Astrocyte of the cerebellum (primary cell): Measurements from ENCODE around the gene ARV1.

Experiments used
- DNase-seq: peaks from one replicate; pipeline ENCODE4 v3.0.0-alpha.2; 2011; ENCODE audit warnings: low read depth
- H3K4me3 ChIP-seq: 2 replicates; pipeline ENCODE4 v1.5.1; 2011; ENCODE audit warnings: mild to moderate bottlenecking, low read depth, low read length, moderate library complexity
- in situ Hi-C: cut with HindIII; loops from 2 replicates; pipeline ENCODE4 v1.10.0; 2017; ENCODE audit warnings: low sequenced_read_pairs
- TF ChIP-seq, protein P1 (sequence below): IDR thresholded peaks from 2 replicates; pipeline ENCODE4 v1.5.1; 2012; ENCODE audit warnings: low read length, low read depth, moderate library complexity, mild to moderate bottlenecking; ENCODE audit errors: missing control alignments

ARV1 gene

DNA sequence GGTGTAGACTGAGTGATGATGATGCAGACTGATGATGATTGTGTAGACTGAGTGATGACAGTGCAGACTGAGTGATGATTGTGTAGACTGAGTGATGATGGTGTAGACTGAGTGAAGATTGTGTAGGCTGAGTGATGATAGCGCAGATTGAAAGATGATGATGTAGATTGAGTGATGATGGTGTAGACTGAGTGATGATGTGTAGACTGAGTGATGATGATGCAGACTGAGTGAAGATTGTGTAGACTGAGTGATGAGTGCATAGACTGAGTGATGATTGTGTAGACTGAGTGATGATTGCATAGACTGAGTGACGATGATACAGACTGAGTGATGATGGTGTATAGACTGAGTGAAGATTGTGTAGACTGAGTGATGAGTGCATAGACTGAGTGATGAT, 32.5 kb downstream of the ARV1 start:
- TF ChIP-seq, protein P1, sequence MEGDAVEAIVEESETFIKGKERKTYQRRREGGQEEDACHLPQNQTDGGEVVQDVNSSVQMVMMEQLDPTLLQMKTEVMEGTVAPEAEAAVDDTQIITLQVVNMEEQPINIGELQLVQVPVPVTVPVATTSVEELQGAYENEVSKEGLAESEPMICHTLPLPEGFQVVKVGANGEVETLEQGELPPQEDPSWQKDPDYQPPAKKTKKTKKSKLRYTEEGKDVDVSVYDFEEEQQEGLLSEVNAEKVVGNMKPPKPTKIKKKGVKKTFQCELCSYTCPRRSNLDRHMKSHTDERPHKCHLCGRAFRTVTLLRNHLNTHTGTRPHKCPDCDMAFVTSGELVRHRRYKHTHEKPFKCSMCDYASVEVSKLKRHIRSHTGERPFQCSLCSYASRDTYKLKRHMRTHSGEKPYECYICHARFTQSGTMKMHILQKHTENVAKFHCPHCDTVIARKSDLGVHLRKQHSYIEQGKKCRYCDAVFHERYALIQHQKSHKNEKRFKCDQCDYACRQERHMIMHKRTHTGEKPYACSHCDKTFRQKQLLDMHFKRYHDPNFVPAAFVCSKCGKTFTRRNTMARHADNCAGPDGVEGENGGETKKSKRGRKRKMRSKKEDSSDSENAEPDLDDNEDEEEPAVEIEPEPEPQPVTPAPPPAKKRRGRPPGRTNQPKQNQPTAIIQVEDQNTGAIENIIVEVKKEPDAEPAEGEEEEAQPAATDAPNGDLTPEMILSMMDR = no peak
- no peak overlapping the region for H3K4me3 ChIP-seq
- no peak for DNase-seq
- in situ Hi-C loops = no loop called here

DNA sequence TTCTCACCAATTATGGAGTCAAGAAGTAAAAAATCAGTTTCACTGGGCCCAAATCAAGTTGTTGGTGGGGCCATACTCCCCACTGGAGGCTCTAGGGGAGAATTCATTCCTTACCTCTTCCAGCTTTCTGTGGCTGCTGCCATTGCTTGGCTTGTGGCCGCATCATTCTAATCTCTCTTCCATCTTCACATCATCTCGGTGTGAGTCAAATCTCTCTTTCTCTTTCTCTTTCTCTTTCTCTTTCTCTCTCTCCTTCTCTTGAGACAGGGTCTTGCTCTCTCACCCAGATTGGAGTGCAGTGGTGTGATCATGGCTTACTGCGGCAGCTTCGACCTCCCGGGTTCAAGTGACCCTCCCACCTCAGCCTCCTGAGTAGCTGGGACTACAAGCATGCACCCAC, 33.1 kb downstream of the ARV1 start:
- TF ChIP-seq, protein P1 = no peak
- in situ Hi-C loops = no loop called here
- no peak for DNase-seq
- no peak overlapping the region for H3K4me3 ChIP-seq

DNA sequence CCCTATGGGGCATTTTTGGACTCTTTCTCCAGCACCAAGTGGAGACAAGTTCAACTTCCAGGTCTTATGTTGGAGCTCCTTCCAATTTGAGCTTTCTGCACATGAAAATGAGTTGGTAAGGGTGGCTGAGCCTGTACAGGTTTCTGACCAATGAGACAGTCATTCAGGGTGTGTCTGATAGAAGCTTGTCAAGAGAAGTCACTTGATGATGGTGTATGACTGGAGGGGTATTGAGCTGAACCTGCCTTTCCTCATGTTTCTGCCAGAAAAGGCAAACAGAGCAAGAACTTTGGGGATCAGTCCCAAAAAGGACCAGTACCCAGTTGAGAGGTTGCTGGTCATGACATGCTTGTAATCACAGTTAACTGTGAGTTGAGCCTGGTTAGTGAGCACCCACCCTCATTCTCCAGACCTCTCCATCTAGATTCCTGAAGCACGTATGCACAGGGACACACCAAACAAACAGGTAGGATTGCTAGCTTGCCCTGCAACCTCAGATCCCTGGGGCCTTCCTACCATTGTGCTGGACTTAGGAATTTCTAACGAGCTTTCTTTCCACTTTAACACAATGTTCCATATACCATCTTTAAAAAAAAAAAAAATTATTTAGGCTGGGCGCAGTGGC, 34.6 kb downstream of the ARV1 start:
- TF ChIP-seq, protein P1 = no peak
- in situ Hi-C loops = no loop called here

DNA sequence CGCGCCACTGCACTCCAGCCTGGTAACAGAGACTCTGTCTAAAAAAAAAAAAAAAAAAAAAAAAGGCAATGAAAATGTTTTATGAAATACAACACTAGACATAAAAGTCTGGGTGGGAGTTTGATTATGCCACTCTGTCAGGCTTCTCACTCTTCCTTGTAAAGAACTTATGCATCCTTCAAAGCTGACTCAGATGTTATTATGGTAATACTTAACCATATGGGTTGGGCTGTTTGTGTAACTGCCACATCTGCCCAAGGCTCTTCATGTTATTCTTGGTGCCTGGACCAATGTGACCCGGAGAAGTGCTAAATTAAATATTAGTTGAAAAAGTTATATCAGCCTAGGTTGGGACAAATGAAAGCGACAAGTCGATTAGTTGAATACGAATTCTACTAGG, 37.3 kb downstream of the ARV1 start:
- TF ChIP-seq, protein P1 = no peak
- H3K4me3 ChIP-seq = no peak overlapping the region
- in situ Hi-C loops = no loop called here
- DNase-seq = no peak

More for the DNA sequence above, 34.6 kb downstream of the ARV1 start:
- no peak for DNase-seq
- no peak overlapping the region for H3K4me3 ChIP-seq

DNA sequence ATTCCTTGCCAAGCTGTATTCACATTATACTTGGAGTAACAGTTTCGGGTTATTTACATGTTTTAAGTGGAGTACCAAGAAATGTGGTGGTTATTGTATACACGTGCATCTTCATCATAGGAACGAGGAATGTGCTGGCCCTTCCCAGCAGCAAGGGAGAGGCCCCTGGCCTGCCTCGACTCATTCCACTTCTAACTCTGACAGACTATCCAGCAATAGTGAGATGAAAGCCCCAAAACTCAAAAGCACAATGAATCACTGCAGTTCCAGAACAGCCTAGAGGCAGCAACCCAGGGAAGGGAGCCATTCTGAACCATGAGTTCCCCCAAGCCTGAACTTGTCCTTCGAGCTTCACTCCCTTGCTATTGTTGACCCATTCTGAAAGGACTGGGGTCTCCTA, 38.1 kb downstream of the ARV1 start:
- no peak for DNase-seq
- H3K4me3 ChIP-seq = no peak overlapping the region
- TF ChIP-seq, protein P1 = no peak
- in situ Hi-C loops = no loop called here

DNA sequence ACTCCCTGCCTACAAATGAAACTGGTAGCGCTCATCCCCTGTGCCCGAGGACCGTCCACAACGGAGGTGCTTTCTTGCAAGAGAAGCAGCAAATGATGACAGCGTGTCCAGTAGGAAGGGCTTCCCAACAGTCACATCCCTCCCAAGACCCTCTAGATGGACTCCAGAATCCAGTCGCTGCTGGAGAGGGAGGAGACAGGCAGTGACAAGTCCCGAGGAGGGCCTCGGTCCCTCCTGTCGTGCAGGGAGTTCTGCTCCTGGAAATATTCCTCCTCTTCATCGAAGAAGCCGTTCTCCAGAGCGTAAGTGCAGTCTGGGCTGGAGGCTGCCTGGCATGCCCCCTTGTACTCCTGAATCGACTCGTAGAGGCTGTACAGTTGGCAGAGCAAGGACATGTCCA, 40.8 kb downstream of the ARV1 start:
- in situ Hi-C loops = no loop called here
- no peak for DNase-seq
- H3K4me3 ChIP-seq = no peak overlapping the region
- TF ChIP-seq, protein P1 = no peak
